ENCODE measurements around the gene FXN.

- TF ChIP-seq EP300 (IDR thresholded peaks at IDR 0.05): no peak
- no peak for TF ChIP-seq CTCF (IDR thresholded peaks at IDR 0.05)
- no peak for TF ChIP-seq POLR2A (IDR thresholded peaks at IDR 0.05)
Measured at GRCh38 chr9:68995776-68996175, 39.8 kb upstream of the FXN start.
